ENCODE data around the gene NAALADL2.
"Not testable (repeated sequence)": the region's sequence is repeated elsewhere in the genome, so short reads cannot be mapped to it uniquely, and the experiment has no call there.

NAALADL2 gene

GRCh38 chr3:175047786-175048185 is 188.7 kb downstream of the NAALADL2 start:
- Histone ChIP-seq H3K4me3 (no peak overlapping the region), H3K27ac (no peak overlapping the region)

GRCh38 chr3:175057401-175057800 is 198.3 kb downstream of the NAALADL2 start:
- Histone ChIP-seq H3K4me3 (no peak overlapping the region), H3K27ac (no peak overlapping the region)

- no peak overlapping the region for H3K27ac ChIP-seq
Observed at GRCh38 chr3:175059788-175060187, 200.7 kb downstream of the NAALADL2 start.

GRCh38 chr3:175065497-175065896 is 206.4 kb downstream of the NAALADL2 start:
- H3K27ac ChIP-seq = no peak overlapping the region
- no peak overlapping the region for H3K4me3 ChIP-seq

More at GRCh38 chr3:175059788-175060187, 200.7 kb downstream of the NAALADL2 start:
- H3K4me3 ChIP-seq = no peak overlapping the region

DNA sequence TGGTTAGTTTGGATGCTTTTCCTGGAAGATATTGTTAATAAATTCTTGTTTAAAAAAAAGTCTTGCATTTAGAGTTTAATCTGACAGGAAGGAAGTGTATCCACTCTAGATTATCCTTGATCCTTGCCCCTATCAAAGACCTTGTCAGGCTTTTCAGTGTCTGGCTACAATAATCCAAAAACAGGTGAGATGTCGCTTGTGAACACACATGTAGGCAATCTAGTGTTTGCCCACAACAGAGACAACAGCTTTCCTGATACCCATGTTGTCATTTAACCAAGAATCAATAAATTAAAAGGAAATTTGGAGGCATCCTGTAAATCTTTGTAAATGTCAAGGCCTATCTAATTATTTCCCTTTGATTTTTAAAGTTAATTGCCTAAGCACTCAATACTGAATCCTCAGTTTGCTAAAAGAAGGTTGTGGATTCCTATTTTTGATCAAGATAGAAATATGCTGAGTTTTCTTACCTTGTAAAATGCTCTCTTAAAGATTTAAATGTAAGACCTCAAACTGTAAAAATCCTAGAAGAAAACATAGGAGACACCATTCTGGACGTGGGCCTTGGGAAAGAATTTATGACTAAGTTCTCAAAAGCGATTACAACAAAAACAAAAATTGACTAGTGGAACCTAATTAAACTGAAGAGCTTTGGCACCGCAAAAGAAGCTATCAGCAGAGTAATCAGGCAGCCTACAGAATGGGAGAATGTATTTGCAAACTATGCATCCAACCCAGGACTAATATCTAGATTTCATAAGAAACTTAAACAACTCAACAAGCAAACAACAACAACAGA is 207.7 kb downstream of the NAALADL2 start:
- no peak overlapping the region for H3K4me3 ChIP-seq
- H3K27ac ChIP-seq = no peak overlapping the region

- Histone ChIP-seq H3K27ac (no peak overlapping the region), H3K4me3 (no peak overlapping the region)
Observed at GRCh38 chr3:175068587-175068986, 209.5 kb downstream of the NAALADL2 start.

DNA sequence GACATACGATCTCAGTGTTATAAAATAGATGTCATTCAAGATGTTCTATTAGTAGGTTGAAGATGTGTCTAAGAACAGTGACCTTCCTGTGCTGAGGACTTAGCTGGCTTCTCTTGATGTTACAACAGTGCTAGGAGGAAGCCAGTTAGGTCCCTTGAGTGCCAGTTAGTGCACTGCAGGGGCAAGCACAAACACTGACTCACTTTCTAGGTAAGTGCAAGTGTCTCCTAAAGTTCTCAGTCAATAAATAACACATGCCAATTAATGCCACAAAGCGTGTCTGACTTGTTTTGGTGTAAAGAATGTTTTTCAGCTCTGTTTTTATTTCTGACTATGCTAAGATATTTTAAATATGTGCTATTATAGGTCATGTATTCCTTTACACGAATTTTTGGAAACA is 211.8 kb downstream of the NAALADL2 start:
- Histone ChIP-seq H3K4me3 (no peak overlapping the region), H3K27ac (no peak overlapping the region)

- H3K4me3 ChIP-seq = no peak overlapping the region
Observed at GRCh38 chr3:175073219-175073905, 214.2 kb downstream of the NAALADL2 start.

DNA sequence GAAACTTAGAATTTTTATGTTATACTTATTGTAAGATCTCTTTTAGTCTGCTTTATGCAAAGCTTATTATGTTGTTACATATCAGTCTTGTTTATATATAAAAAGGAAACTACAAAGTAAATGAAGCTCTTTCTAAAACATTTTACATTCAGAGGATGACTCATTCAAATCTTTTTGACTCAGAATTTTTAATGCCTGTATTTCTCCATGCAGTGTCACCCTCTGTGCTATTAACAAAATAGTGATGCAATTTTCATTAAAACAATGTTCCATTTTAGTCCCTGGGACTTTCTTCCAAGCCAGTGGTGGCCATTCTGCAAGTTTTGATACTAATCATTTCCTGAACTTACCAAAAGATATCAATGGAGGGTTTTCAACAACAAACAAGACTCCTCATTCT is 216.1 kb downstream of the NAALADL2 start:
- Histone ChIP-seq H3K27ac (no peak overlapping the region), H3K4me3 (no peak overlapping the region)

More at GRCh38 chr3:175073219-175073905, 214.2 kb downstream of the NAALADL2 start:
- no peak overlapping the region for H3K27ac ChIP-seq

GRCh38 chr3:175077216-175077615 is 218.1 kb downstream of the NAALADL2 start:
- no peak overlapping the region for H3K27ac ChIP-seq
- H3K4me3 ChIP-seq = no peak overlapping the region

DNA sequence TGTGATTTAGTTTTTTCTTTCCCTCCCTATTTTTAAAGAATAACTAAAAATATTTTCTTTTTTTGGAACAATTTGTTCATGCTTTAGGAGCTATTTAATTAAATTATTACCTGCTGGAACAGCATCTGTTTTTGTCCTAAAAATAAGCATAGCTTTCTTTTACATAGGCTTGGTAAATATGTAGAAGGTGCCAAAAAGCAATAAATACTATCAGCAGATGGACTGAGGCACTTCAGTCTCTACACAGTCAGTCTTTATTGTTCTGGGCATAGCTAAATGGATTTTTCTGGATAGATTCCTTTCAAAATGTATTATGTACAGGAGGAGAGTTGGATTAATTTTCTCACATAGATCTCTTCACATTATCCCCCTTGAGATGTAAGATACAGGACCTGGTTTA is 223.5 kb downstream of the NAALADL2 start:
- Histone ChIP-seq H3K27ac (no peak overlapping the region), H3K4me3 (no peak overlapping the region)

GRCh38 chr3:175087128-175087527 is 228.0 kb downstream of the NAALADL2 start:
- H3K4me3 ChIP-seq, H3K27ac ChIP-seq: not testable (repeated sequence)

- Histone ChIP-seq H3K4me3 (no peak overlapping the region), H3K27ac (no peak overlapping the region)
Observed at GRCh38 chr3:175088766-175089380, 229.7 kb downstream of the NAALADL2 start.

- Histone ChIP-seq H3K27ac (no peak overlapping the region), H3K4me3 (no peak overlapping the region)
Observed at GRCh38 chr3:175091426-175092114, 232.4 kb downstream of the NAALADL2 start.

DNA sequence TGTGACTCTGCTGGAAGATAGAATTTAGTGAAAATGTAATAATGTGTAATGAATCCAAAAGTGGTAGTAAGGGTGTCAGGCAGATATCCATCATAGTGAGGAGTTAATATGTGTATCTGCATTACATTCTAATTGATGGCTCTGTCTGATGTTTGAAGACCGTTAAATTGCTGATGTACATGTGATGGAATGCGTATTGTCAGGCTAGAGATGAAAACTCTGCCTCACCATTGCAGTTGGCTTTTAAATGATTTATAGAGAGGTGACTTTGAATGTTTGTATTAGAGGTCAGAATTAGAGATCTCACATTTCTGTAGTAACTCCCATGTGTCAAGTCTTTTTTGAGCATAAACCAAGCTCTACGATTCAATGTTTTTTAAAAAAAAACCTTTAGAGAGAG is 234.6 kb downstream of the NAALADL2 start:
- Histone ChIP-seq H3K27ac (no peak overlapping the region), H3K4me3 (no peak overlapping the region)

GRCh38 chr3:175094344-175094743 is 235.2 kb downstream of the NAALADL2 start:
- Histone ChIP-seq H3K4me3 (no peak overlapping the region), H3K27ac (no peak overlapping the region)

- Histone ChIP-seq H3K27ac (no peak overlapping the region), H3K4me3 (no peak overlapping the region)
Observed at GRCh38 chr3:175098644-175099043, 239.5 kb downstream of the NAALADL2 start.

DNA sequence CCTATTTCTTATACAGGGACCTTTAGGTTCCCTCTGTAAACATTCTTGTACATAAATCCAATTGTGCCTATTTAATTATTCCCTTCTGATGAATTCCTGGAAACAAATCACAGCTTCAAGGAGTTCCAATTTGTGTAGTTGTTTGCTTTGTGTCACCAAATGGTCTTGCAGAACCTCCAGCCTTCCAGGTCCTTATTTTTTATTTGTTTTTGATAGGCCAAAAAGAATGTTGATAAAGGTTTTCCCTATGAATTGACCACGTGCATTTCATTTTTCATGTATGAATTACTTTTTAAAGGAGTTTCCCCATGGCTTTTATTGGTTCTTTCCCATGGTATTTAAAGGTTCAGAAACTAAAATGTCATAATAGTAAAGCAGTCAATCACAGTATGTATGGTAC is 243.0 kb downstream of the NAALADL2 start:
- no peak overlapping the region for H3K4me3 ChIP-seq
- no peak overlapping the region for H3K27ac ChIP-seq

DNA sequence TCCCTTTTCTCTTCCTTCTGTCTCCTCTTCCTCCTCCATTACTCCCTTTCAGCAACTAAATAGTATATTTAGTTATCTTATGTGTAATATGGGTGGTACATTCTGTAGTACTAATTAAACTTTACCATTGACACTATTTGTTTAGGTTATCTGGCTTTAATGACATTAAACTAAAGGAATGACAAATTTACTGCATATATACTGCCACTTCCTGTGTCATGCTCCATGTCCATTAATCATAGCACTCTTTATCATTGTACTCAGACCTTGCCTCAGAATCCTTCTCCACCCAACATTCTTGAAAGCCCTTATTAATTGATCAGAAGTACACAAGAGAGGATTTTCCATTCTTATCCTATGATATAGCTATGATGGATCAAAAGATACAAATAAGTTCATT is 244.2 kb downstream of the NAALADL2 start:
- Histone ChIP-seq H3K27ac (no peak overlapping the region), H3K4me3 (no peak overlapping the region)

DNA sequence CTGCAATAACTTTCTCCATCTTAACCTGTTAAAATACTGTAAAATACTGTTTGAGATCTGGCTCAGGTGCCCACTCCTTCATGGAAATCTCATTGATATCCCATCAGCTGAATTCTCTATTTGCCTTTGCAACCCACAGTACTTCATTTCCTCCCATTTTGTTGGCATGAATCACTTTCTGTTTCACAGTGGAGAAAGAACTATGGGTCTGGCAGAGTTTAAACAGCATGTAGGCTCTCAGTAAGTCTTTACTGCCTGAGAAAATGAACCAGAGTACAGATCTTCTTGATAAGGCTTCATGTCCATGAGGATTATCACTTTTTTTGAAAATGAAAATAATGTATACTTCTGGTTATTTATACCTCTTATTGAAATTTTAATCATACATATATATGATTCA is 245.9 kb downstream of the NAALADL2 start:
- Histone ChIP-seq H3K4me3 (no peak overlapping the region), H3K27ac (no peak overlapping the region)

Data from skin epidermis (tissue), 12 donors.